ELR (cell line): ENCODE measurements around the gene HASPIN.
"Not testable (repeated sequence)": the region's sequence is repeated elsewhere in the genome, so short reads cannot be mapped to it uniquely, and the experiment has no call there.

Source experiments
- DNase-seq: peaks from one replicate; pipeline ENCODE4 v3.0.0-alpha.2; 2015; ENCODE audit warnings: low read depth

The HASPIN gene

GRCh38 chr17:3695723-3696411 is 27.8 kb upstream of the HASPIN start, which contains the start of gene P2RX5:
P2RX5 (minus strand) TSS chr17:3696155; CDS start chr17:3696005, 150 bp downstream.
- peak; percentile 30 for DNase-seq

- DNase-seq = no peak
These were observed 26.6 kb upstream of the HASPIN start for GRCh38 chr17:3697103-3697476.

- DNase-seq = no peak
These were observed 25.6 kb upstream of the HASPIN start for GRCh38 chr17:3698139-3698538.

GRCh38 chr17:3699951-3700350 is 23.8 kb upstream of the HASPIN start:
- DNase-seq = no peak

- DNase-seq = not testable (repeated sequence)
These were observed 21.6 kb upstream of the HASPIN start for GRCh38 chr17:3702041-3702539.

GRCh38 chr17:3704931-3705717 is 18.6 kb upstream of the HASPIN start:
- DNase-seq = no peak

GRCh38 chr17:3705718-3705984 is 18.1 kb upstream of the HASPIN start:
- not testable (repeated sequence) for DNase-seq

- no peak for DNase-seq
These were observed 15.3 kb upstream of the HASPIN start for GRCh38 chr17:3708366-3708765.

GRCh38 chr17:3710951-3711383 is 12.7 kb upstream of the HASPIN start:
- peak; percentile 79 for DNase-seq

- no peak for DNase-seq
These were observed 10.8 kb upstream of the HASPIN start for GRCh38 chr17:3712811-3713463.

GRCh38 chr17:3715296-3715695 is 8.4 kb upstream of the HASPIN start:
- no peak for DNase-seq

- DNase-seq = no peak
These were observed 5.5 kb upstream of the HASPIN start for GRCh38 chr17:3718201-3718600.

GRCh38 chr17:3719265-3719664 is 4.4 kb upstream of the HASPIN start:
- no peak for DNase-seq

- no peak for DNase-seq
These were observed 987 bp upstream of the HASPIN start for GRCh38 chr17:3722716-3723115.

GRCh38 chr17:3723188-3723555 is 531 bp upstream of the HASPIN start:
- no peak for DNase-seq

GRCh38 chr17:3724378-3725077 is 825 bp downstream of the HASPIN start:
- DNase-seq = peak; percentile 25

- no peak for DNase-seq
These were observed 3.3 kb downstream of the HASPIN start for GRCh38 chr17:3727041-3727440.

- not testable (repeated sequence) for DNase-seq
These were observed 4.4 kb downstream of the HASPIN start for GRCh38 chr17:3728099-3728498.

GRCh38 chr17:3729881-3730280 is 6.2 kb downstream of the HASPIN start:
- DNase-seq = no peak

GRCh38 chr17:3730881-3731429 is 7.3 kb downstream of the HASPIN start:
- DNase-seq = peak; percentile 60

- peak; percentile 37 for DNase-seq
These were observed 8.5 kb downstream of the HASPIN start for GRCh38 chr17:3732210-3732621.

- not testable (repeated sequence) for DNase-seq
These were observed 11.2 kb downstream of the HASPIN start for GRCh38 chr17:3734911-3735276.
